ENCODE data around the gene GPC5.

DNA sequence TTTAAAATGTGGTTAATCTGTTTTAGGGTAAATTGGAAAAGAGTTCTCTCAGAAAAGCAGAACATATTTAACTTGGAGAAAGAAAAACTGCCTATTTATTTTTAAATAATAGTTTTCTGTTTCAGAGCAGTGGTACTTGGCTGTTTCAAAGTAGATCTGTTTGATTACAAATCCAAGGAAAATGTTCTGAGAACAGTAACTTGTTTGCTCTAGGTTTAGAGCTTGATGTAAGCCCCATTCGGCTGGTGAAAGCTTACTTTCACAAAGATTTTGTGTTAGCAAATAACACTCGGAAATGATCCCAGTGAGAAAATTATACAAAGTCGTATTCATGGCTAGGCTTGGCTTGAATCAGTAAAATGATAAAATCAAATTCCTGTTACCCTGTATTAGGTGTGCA, 1432.4 kb downstream of the GPC5 start:
- TF ChIP-seq, protein P1, sequence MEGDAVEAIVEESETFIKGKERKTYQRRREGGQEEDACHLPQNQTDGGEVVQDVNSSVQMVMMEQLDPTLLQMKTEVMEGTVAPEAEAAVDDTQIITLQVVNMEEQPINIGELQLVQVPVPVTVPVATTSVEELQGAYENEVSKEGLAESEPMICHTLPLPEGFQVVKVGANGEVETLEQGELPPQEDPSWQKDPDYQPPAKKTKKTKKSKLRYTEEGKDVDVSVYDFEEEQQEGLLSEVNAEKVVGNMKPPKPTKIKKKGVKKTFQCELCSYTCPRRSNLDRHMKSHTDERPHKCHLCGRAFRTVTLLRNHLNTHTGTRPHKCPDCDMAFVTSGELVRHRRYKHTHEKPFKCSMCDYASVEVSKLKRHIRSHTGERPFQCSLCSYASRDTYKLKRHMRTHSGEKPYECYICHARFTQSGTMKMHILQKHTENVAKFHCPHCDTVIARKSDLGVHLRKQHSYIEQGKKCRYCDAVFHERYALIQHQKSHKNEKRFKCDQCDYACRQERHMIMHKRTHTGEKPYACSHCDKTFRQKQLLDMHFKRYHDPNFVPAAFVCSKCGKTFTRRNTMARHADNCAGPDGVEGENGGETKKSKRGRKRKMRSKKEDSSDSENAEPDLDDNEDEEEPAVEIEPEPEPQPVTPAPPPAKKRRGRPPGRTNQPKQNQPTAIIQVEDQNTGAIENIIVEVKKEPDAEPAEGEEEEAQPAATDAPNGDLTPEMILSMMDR (IDR thresholded peaks at IDR 0.05), result no peak
- no peak for TF ChIP-seq POLR2A (IDR thresholded peaks at IDR 0.05)
